Measurements from ENCODE around the gene SYNPO2. TPM values are rescaled to one million over a fixed set of nuclear protein-coding genes. Genes with fewer than 3 reads are reported as not detected.

The SYNPO2 gene
- total and polyA plus RNA-seq, 10 of the 15 experiments (the other 5 are each of a cell fraction or from before 2014, with no cell fraction given) = 0.04 to 0.34 (median 0.28) TPM

DNA sequence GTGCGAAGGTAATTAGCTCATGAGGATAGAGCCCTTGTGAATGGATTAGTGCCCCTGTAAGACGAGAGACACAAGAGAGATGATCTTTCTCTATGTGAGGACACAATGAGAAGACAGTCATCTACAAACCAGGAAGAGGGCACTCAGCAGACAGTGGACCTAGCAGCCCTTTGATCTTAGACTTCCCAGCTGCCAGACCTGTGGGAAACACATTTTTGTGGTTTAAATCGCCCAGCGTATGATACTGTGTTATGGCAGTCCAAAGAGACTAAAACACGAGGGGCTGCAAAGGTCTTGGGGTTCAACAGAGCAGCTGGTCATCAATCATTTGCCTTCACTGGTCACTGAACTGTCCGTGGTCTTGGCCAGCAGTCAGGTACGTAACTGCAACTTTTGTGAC is 9.2 kb upstream of the SYNPO2 start (continued):
- TF ChIP-seq, protein P1, sequence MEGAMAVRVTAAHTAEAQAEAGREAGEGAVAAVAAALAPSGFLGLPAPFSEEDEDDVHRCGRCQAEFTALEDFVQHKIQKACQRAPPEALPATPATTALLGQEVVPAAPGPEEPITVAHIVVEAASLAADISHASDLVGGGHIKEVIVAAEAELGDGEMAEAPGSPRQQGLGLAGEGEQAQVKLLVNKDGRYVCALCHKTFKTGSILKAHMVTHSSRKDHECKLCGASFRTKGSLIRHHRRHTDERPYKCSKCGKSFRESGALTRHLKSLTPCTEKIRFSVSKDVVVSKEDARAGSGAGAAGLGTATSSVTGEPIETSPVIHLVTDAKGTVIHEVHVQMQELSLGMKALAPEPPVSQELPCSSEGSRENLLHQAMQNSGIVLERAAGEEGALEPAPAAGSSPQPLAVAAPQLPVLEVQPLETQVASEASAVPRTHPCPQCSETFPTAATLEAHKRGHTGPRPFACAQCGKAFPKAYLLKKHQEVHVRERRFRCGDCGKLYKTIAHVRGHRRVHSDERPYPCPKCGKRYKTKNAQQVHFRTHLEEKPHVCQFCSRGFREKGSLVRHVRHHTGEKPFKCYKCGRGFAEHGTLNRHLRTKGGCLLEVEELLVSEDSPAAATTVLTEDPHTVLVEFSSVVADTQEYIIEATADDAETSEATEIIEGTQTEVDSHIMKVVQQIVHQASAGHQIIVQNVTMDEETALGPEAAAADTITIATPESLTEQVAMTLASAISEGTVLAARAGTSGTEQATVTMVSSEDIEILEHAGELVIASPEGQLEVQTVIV (IDR thresholded peaks at IDR 0.05; ENCODE audit: borderline replicate concordance, partially characterized antibody) = no peak
- TF ChIP-seq, protein P2, sequence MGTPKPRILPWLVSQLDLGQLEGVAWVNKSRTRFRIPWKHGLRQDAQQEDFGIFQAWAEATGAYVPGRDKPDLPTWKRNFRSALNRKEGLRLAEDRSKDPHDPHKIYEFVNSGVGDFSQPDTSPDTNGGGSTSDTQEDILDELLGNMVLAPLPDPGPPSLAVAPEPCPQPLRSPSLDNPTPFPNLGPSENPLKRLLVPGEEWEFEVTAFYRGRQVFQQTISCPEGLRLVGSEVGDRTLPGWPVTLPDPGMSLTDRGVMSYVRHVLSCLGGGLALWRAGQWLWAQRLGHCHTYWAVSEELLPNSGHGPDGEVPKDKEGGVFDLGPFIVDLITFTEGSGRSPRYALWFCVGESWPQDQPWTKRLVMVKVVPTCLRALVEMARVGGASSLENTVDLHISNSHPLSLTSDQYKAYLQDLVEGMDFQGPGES (IDR thresholded peaks at IDR 0.05) = no peak
- TF ChIP-seq, protein P3, sequence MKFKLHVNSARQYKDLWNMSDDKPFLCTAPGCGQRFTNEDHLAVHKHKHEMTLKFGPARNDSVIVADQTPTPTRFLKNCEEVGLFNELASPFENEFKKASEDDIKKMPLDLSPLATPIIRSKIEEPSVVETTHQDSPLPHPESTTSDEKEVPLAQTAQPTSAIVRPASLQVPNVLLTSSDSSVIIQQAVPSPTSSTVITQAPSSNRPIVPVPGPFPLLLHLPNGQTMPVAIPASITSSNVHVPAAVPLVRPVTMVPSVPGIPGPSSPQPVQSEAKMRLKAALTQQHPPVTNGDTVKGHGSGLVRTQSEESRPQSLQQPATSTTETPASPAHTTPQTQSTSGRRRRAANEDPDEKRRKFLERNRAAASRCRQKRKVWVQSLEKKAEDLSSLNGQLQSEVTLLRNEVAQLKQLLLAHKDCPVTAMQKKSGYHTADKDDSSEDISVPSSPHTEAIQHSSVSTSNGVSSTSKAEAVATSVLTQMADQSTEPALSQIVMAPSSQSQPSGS (IDR thresholded peaks at IDR 0.05; ENCODE audit: low read length) = no peak
- no peak for TF ChIP-seq EED (IDR thresholded peaks at IDR 0.05; ENCODE audit: low read depth)
- TF ChIP-seq CHD1 (IDR thresholded peaks at IDR 0.05; ENCODE audit: low read depth, low read length) = no peak

DNA sequence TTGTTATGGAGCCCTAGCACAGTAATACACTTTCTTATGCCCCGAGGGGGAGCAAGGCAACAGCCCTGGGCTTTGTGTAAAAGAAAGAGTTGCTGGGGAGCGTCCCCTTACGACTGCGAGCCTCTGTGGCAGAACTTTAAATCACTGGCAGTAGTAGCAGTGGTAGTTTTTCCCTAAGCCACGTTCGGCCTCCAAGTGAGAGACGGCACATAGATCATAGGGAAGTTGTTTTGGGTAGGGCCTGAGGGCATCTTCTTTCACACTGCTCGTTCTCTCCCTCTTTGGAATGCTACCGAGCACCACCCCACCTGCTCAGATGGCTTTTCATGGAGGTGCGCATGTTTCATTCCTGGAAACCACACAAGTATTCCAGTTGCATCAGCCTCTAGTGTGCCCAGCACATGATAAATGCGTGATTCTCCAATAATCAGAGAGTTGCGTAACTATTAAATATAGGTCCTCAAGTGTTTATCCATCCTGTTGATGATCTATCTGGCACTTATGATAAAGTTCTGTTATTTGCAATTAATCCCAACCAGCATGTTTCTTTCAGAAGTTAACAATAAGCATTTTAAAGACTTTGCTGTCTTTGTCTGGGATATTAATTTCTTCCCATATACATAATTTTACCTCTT is 7.0 kb upstream of the SYNPO2 start:
- Histone ChIP-seq H2AFZ (ENCODE audit: control insufficient read depth, low read depth, low read length) (no peak overlapping the region), H3K27me3 (replicated peaks in 1 of 2; ENCODE audit: control insufficient read depth in 2 of 2, insufficient read depth in 2 of 2, low read length in 1 of 2) (no peaks in the 10 kb centered on the region), H3K36me3 (ENCODE audit: control insufficient read depth in 2 of 2, insufficient read depth in 2 of 2, low read length in 1 of 2) (no peaks in the 10 kb centered on the region), H4K20me1 (ENCODE audit: control insufficient read depth, insufficient read depth) (no peaks in the 10 kb centered on the region), H3K4me3 (no peak overlapping the region), H3K9me3 (replicated peaks; ENCODE audit: control insufficient read depth, insufficient read depth, low read length) (no peaks in the 10 kb centered on the region; the same call in 2 of the 3 replicates), H3K4me2 (ENCODE audit: control insufficient read depth, insufficient read depth) (no peak overlapping the region), H3K79me2 (ENCODE audit: control insufficient read depth, insufficient read depth, low read length) (no peaks in the 10 kb centered on the region), H3K4me1 (ENCODE audit: control insufficient read depth, insufficient read depth, low read length) (no peaks in the 10 kb centered on the region), H3K9ac (ENCODE audit: control insufficient read depth, insufficient read depth, low read length) (no peak overlapping the region), H3K27ac (ENCODE audit: control insufficient read depth, insufficient read depth) (no peak overlapping the region)
- FAIRE-seq (no peak), DNase-seq (ENCODE audit: low read depth, low spot score) (no peak), ATAC-seq (no peak)
- ChIA-PET CTCF (interaction anchor here (11.9 kb wide), 1 partner anchor 108 kb away, joined by 121 read pairs; no protein-coding TSS in a partner anchor), POLR2A (no interaction called here), SMC1A (ENCODE audit: uncharacterized antibody, unreplicated experiment) (no interaction called here), RAD21 (ENCODE audit: unreplicated experiment) (no interaction called here)
- BruUV-seq (replicated peaks) = no TSS peak
- no peak for TF ChIP-seq RUNX3 (IDR thresholded peaks at IDR 0.05; ENCODE audit: low read length)
- TF ChIP-seq RFX5 (IDR thresholded peaks at IDR 0.05; ENCODE audit: low read depth, low read length) = no peak
- no peak for TF ChIP-seq SMAD5 (IDR thresholded peaks at IDR 0.05; ENCODE audit: low read depth)
- no peak for TF ChIP-seq BHLHE40 (IDR thresholded peaks at IDR 0.05; ENCODE audit: borderline replicate concordance in 1 of 2, low read depth in 2 of 2, low read length in 1 of 2)
- TF ChIP-seq ZNF207 (IDR thresholded peaks at IDR 0.05; ENCODE audit: borderline replicate concordance) = no peak
- TF ChIP-seq MEF2B (IDR thresholded peaks at IDR 0.05; ENCODE audit: partially characterized antibody, poor library complexity, severe bottlenecking) = no peak
- TF ChIP-seq, protein P3 (IDR thresholded peaks at IDR 0.05; ENCODE audit: low read length) = no peak
- TF ChIP-seq RAD51 (IDR thresholded peaks at IDR 0.05) = no peak
- TF ChIP-seq, protein P4, sequence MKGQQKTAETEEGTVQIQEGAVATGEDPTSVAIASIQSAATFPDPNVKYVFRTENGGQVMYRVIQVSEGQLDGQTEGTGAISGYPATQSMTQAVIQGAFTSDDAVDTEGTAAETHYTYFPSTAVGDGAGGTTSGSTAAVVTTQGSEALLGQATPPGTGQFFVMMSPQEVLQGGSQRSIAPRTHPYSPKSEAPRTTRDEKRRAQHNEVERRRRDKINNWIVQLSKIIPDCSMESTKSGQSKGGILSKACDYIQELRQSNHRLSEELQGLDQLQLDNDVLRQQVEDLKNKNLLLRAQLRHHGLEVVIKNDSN (IDR thresholded peaks at IDR 0.05; ENCODE audit: borderline replicate concordance, extremely low read length, insufficient read depth, low read depth, low read length) = no peak
- intact Hi-C loops (cut with micrococcal nuclease; ENCODE audit: unreplicated experiment) (no loop called here), in situ Hi-C loops (cut with MboI) (loop anchor here (5.0 kb wide), 1 partner anchor 109 kb away; no protein-coding TSS in a partner anchor)
- 65% methylated on average over 12 of the region's 12 CpGs for WGBS (ENCODE audit: insufficient coverage, insufficient replicate concordance, low lambda C conversion rate, missing lambda C conversion rate)

Data from GM12878 (cell line).